Trophoblast cell (in vitro differentiated cells and primary cell): Measurements from ENCODE around the gene METTL13.
A peak's percentile ranks its signal among the peaks of the same experiment; 100 is the strongest.

Experiments used
- DNase-seq, 2 donors: peaks; one replicate each; pipeline ENCODE4 v3.0.0-alpha.2; 2016
- H2AFZ ChIP-seq: 2 replicates; pipeline ENCODE4 v1.6.1; 2013; ENCODE audit warnings: low read length, moderate library complexity, mild to moderate bottlenecking; ENCODE audit not compliant: insufficient read depth, poor library complexity
- H2AK5ac ChIP-seq: 2 replicates; pipeline ENCODE4 v1.6.1; 2013; ENCODE audit warnings: mild to moderate bottlenecking, low read length
- H2BK120ac ChIP-seq: 2 replicates; pipeline ENCODE4 v1.6.1; 2013; ENCODE audit warnings: low read length, mild to moderate bottlenecking, moderate library complexity; ENCODE audit not compliant: insufficient read depth, poor library complexity
- H2BK12ac ChIP-seq: 2 replicates; pipeline ENCODE4 v1.6.1; 2013; ENCODE audit warnings: mild to moderate bottlenecking, low read length, moderate library complexity
- H2BK5ac ChIP-seq: 2 replicates; pipeline ENCODE4 v1.6.1; 2013; ENCODE audit warnings: low read length, low read depth, moderate library complexity, mild to moderate bottlenecking; ENCODE audit not compliant: poor library complexity
- H3K14ac ChIP-seq: 2 replicates; pipeline ENCODE4 v1.6.1; 2013; ENCODE audit warnings: mild to moderate bottlenecking, low read length
- H3K18ac ChIP-seq: 2 replicates; pipeline ENCODE4 v1.6.1; 2013; ENCODE audit warnings: mild to moderate bottlenecking, low read length
- H3K23ac ChIP-seq: 2 replicates; pipeline ENCODE4 v1.6.1; 2013; ENCODE audit warnings: low read length
- H3K27ac ChIP-seq: 2 replicates; pipeline ENCODE4 v1.5.1; 2013; ENCODE audit warnings: low read depth, mild to moderate bottlenecking, inconsistent platforms, low read length, moderate library complexity
- H3K27me3 ChIP-seq: 2 replicates; pipeline ENCODE4 v1.6.1; 2013; ENCODE audit warnings: inconsistent platforms, mild to moderate bottlenecking, low read length, moderate library complexity; ENCODE audit not compliant: insufficient read depth
- H3K36me3 ChIP-seq, 2 experiments: 1 replicate in 1 of 2; 2 replicates in 1 of 2; pipeline ENCODE4 v1.6.1; 2013; ENCODE audit warnings: low read length in 2 of 2, mild to moderate bottlenecking in 2 of 2, moderate library complexity in 1 of 2; ENCODE audit not compliant: insufficient read depth in 2 of 2, control insufficient read depth in 1 of 2
- H3K4ac ChIP-seq: 2 replicates; pipeline ENCODE4 v1.6.1; 2013; ENCODE audit warnings: low read depth, mild to moderate bottlenecking, low read length, moderate library complexity
- H3K4me1 ChIP-seq, 2 experiments: 1 replicate in 1 of 2; 2 replicates in 1 of 2; pipeline ENCODE4 v1.6.1; 2013; ENCODE audit warnings: low read length in 2 of 2, mild to moderate bottlenecking in 2 of 2, moderate library complexity in 1 of 2; ENCODE audit not compliant: insufficient read depth in 2 of 2, control insufficient read depth in 1 of 2
- H3K4me2 ChIP-seq: 2 replicates; pipeline ENCODE4 v1.6.1; 2013; ENCODE audit warnings: inconsistent platforms, mild to moderate bottlenecking, low read length, moderate library complexity
- H3K4me3 ChIP-seq: 2 replicates; pipeline ENCODE4 v1.5.1; 2013; ENCODE audit warnings: mild to moderate bottlenecking, low read depth, low read length, inconsistent platforms
- H3K79me1 ChIP-seq: one replicate; pipeline ENCODE4 v1.6.1; 2013; ENCODE audit warnings: low read length
- H3K79me2 ChIP-seq: 2 replicates; pipeline ENCODE4 v1.6.1; 2013; ENCODE audit warnings: low read length, mild to moderate bottlenecking; ENCODE audit not compliant: control insufficient read depth, insufficient read depth, poor library complexity
- H3K9ac ChIP-seq: 2 replicates; pipeline ENCODE4 v1.6.1; 2013; ENCODE audit warnings: mild to moderate bottlenecking, low read length
- H3K9me3 ChIP-seq: 2 replicates; pipeline ENCODE4 v1.6.1; 2013; ENCODE audit warnings: low read depth, mild to moderate bottlenecking, control low read depth, inconsistent platforms, low read length; ENCODE audit not compliant: insufficient read depth
- H4K12ac ChIP-seq: 2 replicates; pipeline ENCODE4 v1.6.1; 2013; ENCODE audit warnings: low read depth, mild to moderate bottlenecking, low read length, moderate library complexity
- H4K8ac ChIP-seq: 2 replicates; pipeline ENCODE4 v1.6.1; 2013; ENCODE audit warnings: low read depth, mild to moderate bottlenecking, low read length, moderate library complexity
- H4K91ac ChIP-seq: one replicate; pipeline ENCODE4 v1.6.1; 2013; ENCODE audit warnings: low read depth, mild to moderate bottlenecking, low read length, moderate library complexity
- WGBS: extraction: QIAGEN DNeasy Blood & Tissue Kit; methylation state at CpG from one replicate; pipeline ENCODE4 v1.1.7; 2013; ENCODE audit warnings: missing lambda C conversion rate; ENCODE audit not compliant: insufficient read length, insufficient coverage; ENCODE audit errors: extremely low coverage; 5-methylcytosine and 5-hydroxymethylcytosine counted together

Gene METTL13

GRCh38 chr1:171743081-171743870 lies 38.2 kb upstream of the METTL13 start:
- Histone ChIP-seq H3K23ac (no peak overlapping the region), H2BK12ac (no peak overlapping the region), H3K9me3 (peaks cover 1% of the 10 kb centered on the region), H4K8ac (no peak overlapping the region), H4K91ac (no peak overlapping the region), H2AK5ac (no peak overlapping the region), H3K14ac (no peak overlapping the region), H3K4me2 (peak overlapping the region; percentile 74), H3K36me3 (no peaks in the 10 kb centered on the region), H2AFZ (no peak overlapping the region), H3K27me3 (no peaks in the 10 kb centered on the region), H3K4ac (no peak overlapping the region), H4K12ac (no peak overlapping the region), H3K79me2 (peaks cover 5% of the 10 kb centered on the region), H3K4me1 (no peaks in the 10 kb centered on the region), H3K18ac (no peak overlapping the region), H3K4me3 (no peak overlapping the region), H3K9ac (no peak overlapping the region), H3K27ac (no peak overlapping the region), H2BK5ac (no peak overlapping the region), H2BK120ac (no peak overlapping the region), H3K79me1 (peaks cover 12% of the 10 kb centered on the region)
- DNase-seq, result peak; percentile 49 to 69
- no CpG with 5 or more reads among the region's 8 CpGs for WGBS

GRCh38 chr1:171744986-171745385 lies 36.5 kb upstream of the METTL13 start:
- Histone ChIP-seq H3K9ac (no peak overlapping the region), H3K27ac (no peak overlapping the region), H2BK12ac (no peak overlapping the region), H3K18ac (no peak overlapping the region), H4K12ac (no peak overlapping the region), H3K14ac (no peak overlapping the region), H3K27me3 (no peaks in the 10 kb centered on the region), H3K79me1 (peaks cover 12% of the 10 kb centered on the region), H3K79me2 (peaks cover 5% of the 10 kb centered on the region), H3K4me1 (no peaks in the 10 kb centered on the region), H3K4ac (no peak overlapping the region), H2AK5ac (no peak overlapping the region), H3K23ac (no peak overlapping the region), H2BK120ac (no peak overlapping the region), H2BK5ac (no peak overlapping the region), H2AFZ (no peak overlapping the region), H3K4me3 (no peak overlapping the region), H4K91ac (no peak overlapping the region), H3K4me2 (no peak overlapping the region), H4K8ac (no peak overlapping the region), H3K9me3 (peaks cover 1% of the 10 kb centered on the region), H3K36me3 (no peaks in the 10 kb centered on the region)
- peak in 1 of 2 donors; percentile 11 for DNase-seq
- WGBS, result no CpG with 5 or more reads among the region's 8 CpGs

GRCh38 chr1:171748651-171749050 lies 32.8 kb upstream of the METTL13 start:
- no peak overlapping the region for H4K91ac ChIP-seq
- no peak overlapping the region for H3K4me2 ChIP-seq
- DNase-seq, result no peak
- no peak overlapping the region for H3K14ac ChIP-seq
- no peak overlapping the region for H3K18ac ChIP-seq
- no peak overlapping the region for H3K23ac ChIP-seq
- no peak overlapping the region for H3K27ac ChIP-seq
- H3K4me1 ChIP-seq, result no peaks in the 10 kb centered on the region
- no peak overlapping the region for H4K8ac ChIP-seq
- peaks cover 1% of the 10 kb centered on the region for H3K9me3 ChIP-seq
- no peak overlapping the region for H2BK120ac ChIP-seq
- H3K27me3 ChIP-seq, result no peaks in the 10 kb centered on the region
- H2BK12ac ChIP-seq, result no peak overlapping the region
- no peak overlapping the region for H2AFZ ChIP-seq
- H2BK5ac ChIP-seq, result no peak overlapping the region
- H4K12ac ChIP-seq, result no peak overlapping the region
- no CpG with 5 or more reads among the region's 3 CpGs for WGBS
- H3K9ac ChIP-seq, result no peak overlapping the region
- no peaks in the 10 kb centered on the region for H3K79me1 ChIP-seq
- no peaks in the 10 kb centered on the region for H3K36me3 ChIP-seq
- H3K79me2 ChIP-seq, result no peaks in the 10 kb centered on the region
- no peak overlapping the region for H3K4me3 ChIP-seq
- H2AK5ac ChIP-seq, result no peak overlapping the region
- H3K4ac ChIP-seq, result no peak overlapping the region

- Histone ChIP-seq H4K8ac (no peak overlapping the region), H2AFZ (no peak overlapping the region), H2AK5ac (no peak overlapping the region), H3K36me3 (no peaks in the 10 kb centered on the region), H3K4me3 (no peak overlapping the region), H3K9me3 (no peaks in the 10 kb centered on the region), H3K9ac (no peak overlapping the region), H3K4ac (no peak overlapping the region), H2BK5ac (no peak overlapping the region), H3K14ac (no peak overlapping the region), H3K27me3 (no peaks in the 10 kb centered on the region), H3K4me1 (peaks cover 0 to 2% of the 10 kb centered on the region in 2 experiments), H3K23ac (no peak overlapping the region), H2BK12ac (no peak overlapping the region), H4K91ac (no peak overlapping the region), H3K4me2 (no peak overlapping the region), H3K18ac (no peak overlapping the region), H2BK120ac (no peak overlapping the region), H4K12ac (no peak overlapping the region), H3K27ac (no peak overlapping the region), H3K79me2 (no peaks in the 10 kb centered on the region), H3K79me1 (no peaks in the 10 kb centered on the region)
- no peak for DNase-seq
- WGBS, result no CpG with 5 or more reads among the region's 6 CpGs
Observed at GRCh38 chr1:171751221-171751620, 30.2 kb upstream of the METTL13 start.
